GM23248 (cell line): ENCODE measurements around the gene NHLRC4. TPM values are rescaled to one million over a fixed set of nuclear protein-coding genes. Genes with fewer than 3 reads are reported as not detected.
A peak's percentile ranks its signal among the peaks of the same experiment; 100 is the strongest.

Experiments
- DNase-seq: peaks from one replicate; pipeline ENCODE4 v3.0.0-alpha.2; 2015
- H2AFZ ChIP-seq: fragments of 200-600 bp; sonication (generic); 2 replicates; pipeline ENCODE4 v1.6.1; 2016; ENCODE audit warnings: antibody characterized with exemption
- H3F3A ChIP-seq: fragments of 200-600 bp; sonication (generic); 2 replicates; pipeline ENCODE4 v1.6.1; 2016; ENCODE audit warnings: mild to moderate bottlenecking, antibody characterized with exemption, mixed run types; ENCODE audit not compliant: insufficient read depth
- H3K27ac ChIP-seq: fragments of 200-600 bp; sonication (generic); 2 replicates; pipeline ENCODE4 v1.5.1; 2016; ENCODE audit warnings: mild to moderate bottlenecking
- H3K27me3 ChIP-seq: fragments of 200-600 bp; sonication (generic); replicated peaks from 2 replicates; pipeline ENCODE4 v1.6.1; 2016; ENCODE audit warnings: mild to moderate bottlenecking; ENCODE audit not compliant: insufficient read depth
- H3K36me3 ChIP-seq: fragments of 200-600 bp; sonication (generic); 2 replicates; pipeline ENCODE4 v1.6.1; 2016; ENCODE audit warnings: low read depth, mild to moderate bottlenecking
- H3K4me1 ChIP-seq: fragments of 200-600 bp; sonication (generic); 2 replicates; pipeline ENCODE4 v1.6.1; 2016; ENCODE audit warnings: mild to moderate bottlenecking; ENCODE audit not compliant: insufficient read depth
- H3K4me2 ChIP-seq: fragments of 200-600 bp; sonication (generic); one replicate; pipeline ENCODE4 v1.6.1; 2016; ENCODE audit warnings: mild to moderate bottlenecking; ENCODE audit not compliant: unreplicated experiment
- H3K4me3 ChIP-seq: fragments of 200-600 bp; sonication (generic); 2 replicates; pipeline ENCODE4 v1.5.1; 2016; ENCODE audit warnings: mild to moderate bottlenecking
- H3K79me2 ChIP-seq: fragments of 200-600 bp; sonication (generic); 2 replicates; pipeline ENCODE4 v1.6.1; 2016; ENCODE audit warnings: mild to moderate bottlenecking; ENCODE audit not compliant: insufficient read depth
- H3K9ac ChIP-seq: fragments of 200-600 bp; sonication (generic); 2 replicates; pipeline ENCODE4 v1.6.1; 2016; ENCODE audit warnings: mild to moderate bottlenecking
- H3K9me2 ChIP-seq: fragments of 200-600 bp; sonication (generic); 2 replicates; pipeline ENCODE4 v1.6.1; 2016; ENCODE audit warnings: mixed run types, mild to moderate bottlenecking, moderate library complexity; ENCODE audit not compliant: insufficient read depth
- H3K9me3 ChIP-seq: fragments of 200-600 bp; sonication (generic); one replicate; pipeline ENCODE4 v1.6.1; 2017; ENCODE audit warnings: low read depth
- H4K20me1 ChIP-seq: fragments of 200-600 bp; sonication (generic); 2 replicates; pipeline ENCODE4 v1.6.0; 2016; ENCODE audit not compliant: insufficient read depth
- EZH2 ChIP-seq: fragments of 200-600 bp; sonication (generic); IDR thresholded peaks from 2 replicates; pipeline ENCODE4 v1.6.1; 2018; ENCODE audit warnings: antibody characterized with exemption, mild to moderate bottlenecking; ENCODE audit not compliant: insufficient read depth, poor library complexity, severe bottlenecking
- EZH2phosphoT487 ChIP-seq: fragments of 200-600 bp; sonication (generic); IDR thresholded peaks from 2 replicates; pipeline ENCODE4 v1.6.1; 2018; ENCODE audit warnings: antibody characterized with exemption, moderate library complexity, mild to moderate bottlenecking, low read depth; ENCODE audit not compliant: insufficient read depth
- WGBS, 2 experiments: methylation state at CpG; one replicate each; pipeline ENCODE4 v1.1.6; 2015 to 2017; ENCODE audit warnings: low lambda C conversion rate in 2 of 2, low coverage in 1 of 2; ENCODE audit errors: missing lambda C conversion rate in 2 of 2; 5-methylcytosine and 5-hydroxymethylcytosine counted together
- in situ Hi-C: fragments of 300-500 bp; cut with MboI; formaldehyde crosslinking; loops from 2 replicates; pipeline ENCODE4 v1.15.0; 2020
- polyA plus RNA-seq: library from polyadenylated mRNA; unstranded; fragments of >200 nt; fragmentation: Nextera tagmentation; extraction: Ambion mirVana; gene quantifications from 2 replicates; pipeline ENCODE4 v1.2.1, GENCODE V29; 2016
- total RNA-seq: library from RNA; depleted of rRNA; stranded (reverse); fragments of >200 nt; shearing (Covaris generic); gene quantifications from 2 replicates; pipeline ENCODE4 v1.2.3, GENCODE V29; 2014

NHLRC4 gene
- total and polyA plus RNA-seq, 2 experiments from 2014 or later: 0.11 to 0.20 TPM

DNA sequence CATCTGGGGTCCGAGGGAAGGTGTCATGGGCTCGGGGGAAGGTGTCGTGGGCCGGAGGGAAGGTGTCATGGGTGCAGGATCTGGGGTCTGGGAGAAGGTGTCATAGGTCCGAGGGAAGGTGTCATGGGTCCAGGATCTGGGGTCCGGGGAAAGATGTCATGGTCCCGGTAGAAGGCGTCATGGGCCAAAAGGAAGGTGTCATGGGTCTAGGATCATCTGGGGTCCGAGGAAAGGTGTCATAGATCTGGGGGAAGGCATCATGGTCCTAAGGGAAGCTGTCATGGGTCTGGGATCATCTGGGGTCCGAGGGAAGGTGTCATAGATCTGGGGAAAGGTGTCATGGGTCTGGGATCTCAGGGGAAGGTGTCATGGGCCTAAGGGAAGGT, 24.0 kb downstream of the NHLRC4 start:
- peak overlapping the region; percentile 65; the same call in 1 of the 2 replicates for H2AFZ ChIP-seq
- H3K4me1 ChIP-seq: 0 out of 2 replicates have a peak, but pooled peaks cover 5% of the 10 kb centered on the region
- DNase-seq: no peak
- in situ Hi-C loops: no loop called here
- no peak overlapping the region; the same call in 1 of the 2 replicates for H3K27ac ChIP-seq
- no peak for TF ChIP-seq EZH2
- no peak for TF ChIP-seq EZH2phosphoT487
- H4K20me1 ChIP-seq: no peaks in the 10 kb centered on the region
- peak overlapping the region; percentile 100 for H3K4me3 ChIP-seq
- WGBS, 2 experiments: 56% methylated on average over 7 to 10 of the region's 10 CpGs
- H3K79me2 ChIP-seq: peaks cover 70% of the 10 kb centered on the region
- no peaks in the 10 kb centered on the region for H3K27me3 ChIP-seq
- H3F3A ChIP-seq: no peaks in the 10 kb centered on the region; the same call in 1 of the 2 replicates
- no peaks in the 10 kb centered on the region for H3K9me2 ChIP-seq
- peak overlapping the region; percentile 91 for H3K4me2 ChIP-seq
- H3K36me3 ChIP-seq: no peaks in the 10 kb centered on the region
- H3K9ac ChIP-seq: peak overlapping the region; percentile 92
- H3K9me3 ChIP-seq: no peaks in the 10 kb centered on the region

DNA sequence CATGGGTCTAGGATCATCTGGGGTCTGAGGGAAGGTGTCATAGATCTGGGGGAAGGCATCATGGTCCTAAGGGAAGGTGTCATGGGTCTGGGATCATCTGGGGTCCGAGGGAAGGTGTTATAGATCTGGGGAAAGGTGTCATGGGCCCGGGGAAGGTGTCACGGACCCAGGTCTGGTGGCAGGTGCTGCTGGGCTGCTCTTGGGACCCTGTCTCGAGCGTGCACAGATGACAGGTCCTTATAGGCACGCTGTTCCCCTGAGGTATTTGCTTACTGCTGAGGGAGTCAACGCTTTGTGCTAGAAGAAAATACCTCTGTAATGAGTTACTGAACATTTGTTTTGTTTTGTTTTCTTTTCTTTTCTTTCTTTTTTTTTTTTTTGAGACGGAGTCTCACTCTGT, 24.4 kb downstream of the NHLRC4 start:
- Histone ChIP-seq H3K9me3 (no peaks in the 10 kb centered on the region), H3K79me2 (peaks cover 74% of the 10 kb centered on the region), H3K4me2 (peak overlapping the region; percentile 91), H3K4me1 (0 out of 2 replicates have a peak, but pooled peaks cover 4% of the 10 kb centered on the region), H2AFZ (no peak overlapping the region), H3K27me3 (no peaks in the 10 kb centered on the region), H3K36me3 (no peaks in the 10 kb centered on the region), H3K27ac (no peak overlapping the region), H3F3A (no peaks in the 10 kb centered on the region; the same call in 1 of the 2 replicates), H3K9me2 (no peaks in the 10 kb centered on the region), H3K4me3 (peak overlapping the region; percentile 100), H3K9ac (peak overlapping the region; percentile 92; the same call in 1 of the 2 replicates), H4K20me1 (no peaks in the 10 kb centered on the region)
- TF ChIP-seq EZH2phosphoT487 (no peak), EZH2 (no peak)
- DNase-seq: no peak
- WGBS, 2 experiments: 86 to 90% methylated on average over 7 to 8 of the region's 8 CpGs
- in situ Hi-C loops: no loop called here

DNA sequence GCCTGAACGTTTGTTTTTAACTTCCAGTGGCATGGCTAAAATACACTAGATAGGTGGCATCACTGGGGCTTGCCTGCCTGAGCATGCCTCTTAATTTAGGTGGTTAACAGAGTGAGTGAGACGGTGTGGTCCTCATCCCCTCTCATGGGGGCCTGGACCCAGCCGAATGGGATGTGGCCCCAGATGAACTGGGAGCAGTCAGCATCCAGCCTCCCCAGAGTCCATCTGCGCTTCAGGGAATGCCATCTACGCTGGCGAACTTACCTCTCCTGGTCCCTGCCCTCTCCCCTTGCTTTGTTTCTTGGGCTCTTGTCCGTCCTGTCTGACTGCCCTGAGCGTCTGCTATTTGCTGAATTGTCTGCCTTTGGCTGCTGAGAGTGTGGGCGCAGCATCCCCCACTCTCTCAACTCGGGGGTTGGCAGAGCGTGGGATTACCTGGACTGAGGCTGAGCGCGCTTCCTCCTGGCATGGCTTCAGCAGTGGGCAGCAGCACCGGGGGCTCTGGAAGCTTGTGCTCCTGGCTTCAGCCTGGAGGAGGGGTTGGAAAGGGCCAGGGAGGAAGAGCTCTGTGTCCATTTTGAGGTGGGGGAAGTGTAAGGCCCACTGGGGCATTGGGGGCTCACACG, 25.2 kb downstream of the NHLRC4 start:
- Histone ChIP-seq H3K36me3 (no peaks in the 10 kb centered on the region), H3K27ac (no peak overlapping the region), H4K20me1 (no peaks in the 10 kb centered on the region), H2AFZ (no peak overlapping the region), H3K9ac (no peak overlapping the region), H3F3A (no peaks in the 10 kb centered on the region; the same call in 1 of the 2 replicates), H3K4me3 (no peak overlapping the region), H3K79me2 (peaks cover 82% of the 10 kb centered on the region), H3K9me2 (no peaks in the 10 kb centered on the region), H3K9me3 (no peaks in the 10 kb centered on the region), H3K27me3 (no peaks in the 10 kb centered on the region), H3K4me2 (no peak overlapping the region), H3K4me1 (no peaks in the 10 kb centered on the region)
- no peak for TF ChIP-seq EZH2phosphoT487
- no peak for TF ChIP-seq EZH2
- WGBS, 2 experiments: 80 to 83% methylated on average over 15 of the region's 15 CpGs
- in situ Hi-C loops: no loop called here
- no peak for DNase-seq

DNA sequence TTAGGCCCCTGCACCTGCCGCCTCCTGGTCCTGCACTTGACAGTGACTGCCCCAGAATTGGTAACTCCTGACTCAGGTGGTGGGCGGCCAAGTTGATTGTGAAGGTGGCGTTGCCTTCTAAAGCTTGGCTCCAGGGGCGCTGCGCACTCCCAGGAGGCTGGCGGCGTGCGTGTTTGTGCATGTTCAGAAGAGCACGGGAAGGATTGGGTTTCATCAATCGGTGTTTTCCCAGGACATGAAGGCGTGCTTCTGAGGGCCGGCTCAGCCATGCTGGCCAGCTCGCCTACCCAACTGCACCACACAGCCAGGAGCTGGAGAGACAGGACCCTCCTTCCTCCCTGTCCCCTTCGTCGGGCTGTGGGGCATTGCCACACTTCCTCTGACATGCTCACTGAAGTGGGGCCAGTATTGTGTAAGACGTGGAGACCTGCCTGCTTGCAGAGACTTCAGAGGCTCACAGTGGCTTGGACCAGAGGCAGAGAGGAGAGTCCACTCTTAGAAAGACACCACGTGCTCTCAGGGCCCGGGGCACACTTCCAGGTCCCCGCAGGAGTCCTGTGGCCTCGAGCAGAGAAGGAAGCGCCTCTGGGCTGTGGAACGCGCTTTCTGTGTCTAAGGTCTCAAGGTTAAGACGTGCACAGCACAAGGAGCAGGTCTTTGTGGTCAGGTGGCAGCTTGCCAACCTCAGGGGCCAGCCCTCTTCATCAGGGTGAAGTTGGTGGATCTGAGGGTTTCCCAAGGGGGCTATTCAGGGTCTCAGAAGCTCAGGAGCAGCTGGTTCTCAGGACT, 25.9 kb downstream of the NHLRC4 start:
- Histone ChIP-seq H3K79me2 (peaks cover 80% of the 10 kb centered on the region), H2AFZ (no peak overlapping the region), H3K36me3 (no peaks in the 10 kb centered on the region), H3F3A (no peaks in the 10 kb centered on the region; the same call in 1 of the 2 replicates), H3K9me3 (no peaks in the 10 kb centered on the region), H3K4me1 (no peaks in the 10 kb centered on the region), H3K9me2 (no peaks in the 10 kb centered on the region), H3K9ac (no peak overlapping the region), H3K27ac (no peak overlapping the region), H3K27me3 (no peaks in the 10 kb centered on the region), H4K20me1 (no peaks in the 10 kb centered on the region), H3K4me3 (no peak overlapping the region), H3K4me2 (no peak overlapping the region)
- in situ Hi-C loops: no loop called here
- 77 to 81% methylated on average over 24 of the region's 24 CpGs for WGBS, 2 experiments
- DNase-seq: peak; percentile 20
- no peak for TF ChIP-seq EZH2
- TF ChIP-seq EZH2phosphoT487: no peak
